ENCODE data around the gene CCDC148.
"Not testable (repeated sequence)": the region's sequence is repeated elsewhere in the genome, so short reads cannot be mapped to it uniquely, and the experiment has no call there.

CCDC148 gene

GRCh38 chr2:158291544-158292180, 164.9 kb downstream of the CCDC148 start:
- DNase-seq (ENCODE audit: low read depth in 2 of 2): no peak

- no peak for DNase-seq (ENCODE audit: low read depth in 2 of 2)
These were observed 166.3 kb downstream of the CCDC148 start for GRCh38 chr2:158290225-158290624.

- DNase-seq (ENCODE audit: low read depth in 2 of 2): no peak
These were observed 179.7 kb downstream of the CCDC148 start for GRCh38 chr2:158276619-158277471.

DNA sequence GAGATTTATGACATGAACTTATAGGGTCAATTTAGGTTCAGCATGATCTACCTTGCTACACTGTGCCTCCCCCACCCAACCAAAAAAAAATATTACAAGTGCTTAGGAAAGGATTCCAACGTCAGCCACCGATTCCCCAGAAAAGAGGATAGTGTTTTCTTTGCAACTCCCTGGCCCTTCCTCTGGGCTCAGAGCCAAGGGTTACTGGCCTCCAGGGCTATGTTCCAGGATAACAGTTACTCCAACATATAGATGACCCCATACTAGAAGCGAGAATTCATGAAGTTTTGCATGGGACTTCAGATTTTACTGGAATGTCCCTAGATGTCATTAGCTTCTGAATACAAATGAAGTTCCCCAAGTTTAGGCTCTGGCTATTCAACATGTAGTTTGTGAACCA, 182.8 kb downstream of the CCDC148 start:
- DNase-seq (ENCODE audit: low read depth in 2 of 2): no peak

DNA sequence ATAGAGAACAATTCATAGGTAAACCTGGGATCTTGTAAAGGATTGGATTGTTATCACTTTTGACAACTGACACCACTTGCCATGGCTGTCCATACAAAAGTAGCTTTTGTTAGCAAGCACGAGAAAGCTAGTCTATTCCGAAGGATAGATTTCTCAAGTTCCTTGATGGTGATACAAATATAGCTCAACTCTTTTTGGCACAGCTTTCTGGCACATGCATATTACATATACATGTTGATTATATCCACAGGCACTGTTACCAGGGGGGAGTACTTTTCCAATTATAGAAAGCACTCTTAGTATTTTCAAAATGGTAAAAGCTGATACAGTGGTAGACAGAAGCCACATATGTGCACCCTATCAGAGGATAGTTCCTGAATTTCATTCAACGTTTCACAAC, 186.0 kb downstream of the CCDC148 start:
- DNase-seq (ENCODE audit: low read depth in 2 of 2): no peak

- no peak for DNase-seq (ENCODE audit: low read depth in 2 of 2)
These were observed 187.4 kb downstream of the CCDC148 start for GRCh38 chr2:158269143-158269542.

GRCh38 chr2:158266111-158266510, 190.4 kb downstream of the CCDC148 start:
- no peak for DNase-seq (ENCODE audit: low read depth in 2 of 2)

DNA sequence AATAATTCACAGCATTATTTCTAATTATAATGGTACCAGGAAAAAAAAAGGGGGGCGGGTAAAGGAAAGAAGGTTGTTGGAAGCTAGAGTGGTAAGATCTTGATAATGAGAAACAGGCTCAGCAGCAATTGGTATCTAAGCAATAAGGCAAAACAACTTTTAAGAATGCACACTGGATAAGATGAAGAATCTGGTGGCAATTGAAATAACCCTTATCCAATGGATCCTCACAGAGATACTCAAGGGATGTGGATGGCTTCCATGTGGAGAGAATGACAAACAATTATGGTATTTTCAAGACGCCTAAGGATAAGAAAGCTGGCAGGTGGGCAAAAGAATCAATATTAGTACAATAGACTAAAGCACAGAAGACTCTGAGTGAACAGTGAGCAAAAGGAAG, 201.3 kb downstream of the CCDC148 start:
- no peak for DNase-seq (ENCODE audit: low read depth in 2 of 2)

GRCh38 chr2:158253170-158253569, 203.4 kb downstream of the CCDC148 start:
- DNase-seq (ENCODE audit: low read depth in 2 of 2): no peak

- DNase-seq (ENCODE audit: low read depth in 2 of 2): no peak
These were observed 205.2 kb downstream of the CCDC148 start for GRCh38 chr2:158251356-158251755.

DNA sequence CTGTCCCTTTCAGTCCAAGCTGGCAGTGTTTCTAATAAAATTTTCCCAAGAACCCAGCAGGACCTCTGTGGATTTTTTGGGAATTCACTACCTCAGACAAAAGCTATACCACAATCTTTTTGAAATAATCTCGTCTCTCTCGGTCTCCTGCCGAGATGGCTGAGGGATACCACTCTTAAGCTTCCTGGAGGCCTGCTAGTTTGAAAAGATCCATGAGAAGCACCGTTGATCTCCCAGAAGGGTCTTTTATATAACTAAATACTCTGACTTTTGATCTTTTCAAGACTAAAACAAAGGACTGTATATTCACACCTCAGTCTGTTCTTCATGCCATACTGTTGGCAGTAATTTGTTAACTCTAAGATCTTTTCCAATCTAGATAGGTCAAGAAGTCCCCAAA, 213.2 kb downstream of the CCDC148 start:
- no peak for DNase-seq (ENCODE audit: low read depth in 2 of 2)

- no peak for DNase-seq (ENCODE audit: low read depth in 2 of 2)
These were observed 214.3 kb downstream of the CCDC148 start for GRCh38 chr2:158242280-158242679.

DNA sequence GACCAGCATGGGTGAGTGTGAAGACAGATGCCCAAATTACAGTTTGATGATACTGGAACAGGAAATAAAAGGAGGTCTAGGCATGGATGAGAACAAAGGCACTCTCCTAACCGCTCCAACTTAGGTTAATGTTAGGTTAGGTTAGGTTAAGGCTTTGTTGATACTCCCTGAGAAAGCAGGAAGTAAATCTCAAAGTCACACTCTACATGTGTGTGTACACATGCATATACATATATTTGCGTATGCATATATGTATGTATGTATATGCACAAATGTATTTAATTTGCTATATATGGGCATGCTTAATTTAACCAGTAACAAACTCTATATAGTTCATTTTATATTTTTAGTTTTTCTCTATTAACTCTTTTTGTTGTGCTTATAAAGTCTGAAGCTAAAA, 215.6 kb downstream of the CCDC148 start:
- DNase-seq (ENCODE audit: low read depth in 2 of 2): no peak

GRCh38 chr2:158239271-158239670, 217.3 kb downstream of the CCDC148 start:
- no peak for DNase-seq (ENCODE audit: low read depth in 2 of 2)

DNA sequence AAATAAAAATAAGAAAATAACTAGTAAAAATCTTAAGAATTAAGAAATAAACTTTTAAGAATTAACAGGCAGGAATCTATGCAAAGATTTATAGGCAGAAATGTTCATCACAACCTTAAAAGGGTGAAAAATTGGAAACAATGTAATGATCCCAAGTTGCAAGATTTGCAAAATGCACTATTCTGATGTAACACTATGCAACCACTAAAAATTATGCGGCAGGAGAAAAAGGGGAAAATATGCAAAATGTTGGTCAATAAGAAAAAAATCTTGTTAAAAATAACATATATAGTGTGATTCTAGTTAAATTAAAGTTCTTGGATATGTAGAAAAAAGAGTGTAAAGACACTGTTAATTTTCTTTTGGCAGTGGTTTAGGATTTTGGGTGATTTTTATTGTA, 222.1 kb downstream of the CCDC148 start:
- no peak for DNase-seq (ENCODE audit: low read depth in 2 of 2)

DNA sequence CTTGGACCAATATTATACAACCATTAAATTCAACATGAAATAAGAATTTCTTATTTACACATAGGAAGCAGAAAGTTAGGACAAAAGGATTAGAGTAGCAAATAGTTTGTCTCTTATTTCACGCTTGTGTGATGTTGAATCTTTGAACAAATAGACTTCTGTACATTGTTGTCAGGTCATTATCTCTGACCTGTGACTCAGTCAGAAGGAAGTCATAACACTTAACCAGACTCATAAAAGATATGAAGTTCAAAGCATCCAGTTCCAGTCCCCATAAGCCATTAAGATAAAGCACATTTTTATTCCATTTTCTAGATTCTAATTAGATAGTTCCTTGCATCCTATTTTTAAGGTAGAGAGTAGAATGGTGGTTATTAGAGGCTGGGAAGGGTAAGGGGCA, 224.1 kb downstream of the CCDC148 start:
- no peak for DNase-seq (ENCODE audit: low read depth in 2 of 2)

GRCh38 chr2:158228943-158229508, 227.5 kb downstream of the CCDC148 start:
- no peak for DNase-seq (ENCODE audit: low read depth in 2 of 2)

DNA sequence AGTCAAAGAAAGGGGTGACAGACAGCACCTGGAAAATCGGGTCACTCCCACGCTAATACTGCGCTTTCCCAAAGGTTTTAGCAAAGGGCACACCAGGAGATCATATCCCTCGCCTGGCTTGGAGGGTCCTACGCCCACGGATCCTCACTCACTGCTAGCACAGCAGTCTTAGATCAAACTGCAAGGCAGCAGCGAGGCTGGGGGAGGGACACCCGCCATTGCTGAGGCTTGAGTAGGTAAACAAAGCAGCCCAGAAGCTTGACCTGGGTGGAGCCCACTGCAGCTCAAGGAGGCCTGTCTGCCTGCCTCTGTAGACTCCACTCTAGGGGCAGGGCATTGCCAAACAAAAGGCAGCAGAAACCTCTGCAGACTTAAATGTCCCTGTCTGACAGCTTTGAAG, 233.5 kb downstream of the CCDC148 start:
- not testable (repeated sequence) for DNase-seq (ENCODE audit: low read depth in 2 of 2)

GRCh38 chr2:158221063-158222020, 235.2 kb downstream of the CCDC148 start:
- no peak for DNase-seq (ENCODE audit: low read depth in 2 of 2)

GRCh38 chr2:158217593-158217992, 239.0 kb downstream of the CCDC148 start:
- no peak for DNase-seq (ENCODE audit: low read depth in 2 of 2)

- no peak for DNase-seq (ENCODE audit: low read depth in 2 of 2)
These were observed 242.1 kb downstream of the CCDC148 start for GRCh38 chr2:158214431-158214830.

- no peak for DNase-seq (ENCODE audit: low read depth in 2 of 2)
These were observed 242.8 kb downstream of the CCDC148 start for GRCh38 chr2:158213773-158214172.
